ENCODE data around the gene PDIA5.
"Not testable (repeated sequence)": the region's sequence is repeated elsewhere in the genome, so short reads cannot be mapped to it uniquely, and the experiment has no call there.

Gene PDIA5

DNA sequence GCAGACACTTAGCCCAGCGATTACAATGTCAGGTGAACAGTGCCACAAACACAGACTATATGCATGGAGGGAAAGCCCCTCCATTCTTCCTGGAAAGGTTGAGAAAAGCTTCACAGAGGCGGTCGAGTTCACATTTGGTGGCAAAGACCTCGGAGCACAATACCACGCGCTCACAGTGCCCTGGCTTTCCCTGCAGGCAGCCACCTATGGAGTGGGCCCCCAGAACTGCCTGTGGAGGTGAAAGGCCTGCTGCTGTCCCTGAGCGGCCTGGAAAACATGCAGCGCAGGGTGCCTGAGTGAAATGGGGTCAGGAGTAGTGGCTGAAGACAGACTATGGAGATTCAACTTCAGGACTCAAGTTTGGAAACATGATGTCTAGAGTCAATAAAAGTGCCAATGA lies 26.9 kb downstream of the PDIA5 start:
- DNase-seq (ENCODE audit: low read depth, low spot score): no peak

DNA sequence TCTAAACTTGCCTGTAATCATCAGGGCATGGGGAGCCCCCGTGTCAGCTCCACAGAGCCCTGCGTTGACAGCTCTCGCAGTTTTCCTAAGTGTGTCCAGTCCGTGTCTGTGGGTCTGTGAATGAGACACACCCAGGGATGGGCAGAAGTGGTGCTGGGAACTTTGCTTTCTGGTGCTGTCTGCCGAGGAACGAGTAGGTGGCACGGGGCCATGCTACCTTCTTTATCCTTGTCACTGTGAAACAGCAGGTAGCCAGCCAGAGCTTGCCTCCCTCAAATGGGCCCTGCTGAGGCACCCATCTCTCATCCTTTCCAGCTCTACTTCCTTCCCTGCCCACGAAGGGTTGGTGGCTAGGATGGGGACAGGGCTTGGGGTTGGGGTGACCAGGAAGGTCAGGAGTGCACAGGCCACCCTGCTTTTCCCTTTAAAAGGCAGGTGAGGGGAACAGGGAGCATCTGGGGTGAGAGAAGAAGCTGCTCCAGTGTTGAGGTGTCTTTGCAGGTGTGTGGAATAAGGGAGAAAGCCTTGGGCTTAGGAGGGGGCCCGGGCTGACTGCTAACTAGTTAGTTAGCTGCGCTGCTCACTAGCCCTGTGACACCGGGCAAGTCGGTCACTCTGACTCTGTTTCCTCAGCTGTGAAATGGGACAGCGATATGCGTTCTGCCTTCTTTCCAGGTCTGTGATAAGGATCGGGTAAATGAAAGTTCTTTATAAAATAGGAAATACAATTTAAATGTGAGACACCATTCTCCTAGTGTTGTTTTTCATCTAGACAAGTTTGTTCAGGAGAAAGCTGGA lies 27.9 kb downstream of the PDIA5 start:
- DNase-seq (ENCODE audit: low read depth, low spot score): no peak

DNA sequence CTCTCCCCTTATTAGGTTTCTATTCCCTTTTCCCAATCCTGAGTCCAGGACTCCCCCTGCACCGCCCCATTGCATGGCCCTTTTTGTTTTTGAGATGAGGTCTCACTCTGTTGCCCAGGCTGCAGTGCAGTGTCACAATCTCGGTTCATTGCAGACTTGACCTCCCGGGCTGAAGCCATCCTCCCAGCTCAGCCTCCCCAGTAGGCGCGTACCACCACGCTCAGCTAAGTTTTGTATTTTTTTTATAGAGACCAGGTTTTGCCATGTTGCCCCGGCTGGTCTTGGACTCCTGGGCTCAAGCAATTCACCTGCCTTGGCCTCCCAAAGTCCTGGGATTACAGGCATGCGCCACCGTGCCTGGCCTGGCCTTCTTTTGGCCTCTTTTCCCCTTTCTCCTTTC lies 29.3 kb downstream of the PDIA5 start:
- no peak for DNase-seq (ENCODE audit: low read depth, low spot score)

DNA sequence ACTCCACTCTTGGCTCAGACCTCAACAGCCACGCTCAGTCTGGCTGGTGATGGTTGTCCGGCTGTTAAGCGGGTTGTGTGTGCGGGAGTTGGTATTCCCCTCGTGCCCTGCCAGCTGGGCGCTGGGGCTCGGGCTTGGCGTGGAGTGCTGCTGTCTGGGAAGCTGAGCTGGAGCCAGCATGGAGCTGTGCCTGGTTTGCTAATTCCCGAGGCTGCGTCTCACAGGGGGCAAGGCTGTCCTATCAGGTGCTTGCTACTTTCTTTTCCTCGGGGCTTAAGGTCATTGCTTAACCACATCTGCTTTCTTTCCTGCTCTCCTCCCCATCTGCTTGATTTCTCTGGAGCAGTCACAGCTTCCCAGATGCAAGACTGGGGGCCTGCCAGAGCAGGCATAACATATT lies 29.9 kb downstream of the PDIA5 start:
- DNase-seq (ENCODE audit: low read depth, low spot score): no peak

DNA sequence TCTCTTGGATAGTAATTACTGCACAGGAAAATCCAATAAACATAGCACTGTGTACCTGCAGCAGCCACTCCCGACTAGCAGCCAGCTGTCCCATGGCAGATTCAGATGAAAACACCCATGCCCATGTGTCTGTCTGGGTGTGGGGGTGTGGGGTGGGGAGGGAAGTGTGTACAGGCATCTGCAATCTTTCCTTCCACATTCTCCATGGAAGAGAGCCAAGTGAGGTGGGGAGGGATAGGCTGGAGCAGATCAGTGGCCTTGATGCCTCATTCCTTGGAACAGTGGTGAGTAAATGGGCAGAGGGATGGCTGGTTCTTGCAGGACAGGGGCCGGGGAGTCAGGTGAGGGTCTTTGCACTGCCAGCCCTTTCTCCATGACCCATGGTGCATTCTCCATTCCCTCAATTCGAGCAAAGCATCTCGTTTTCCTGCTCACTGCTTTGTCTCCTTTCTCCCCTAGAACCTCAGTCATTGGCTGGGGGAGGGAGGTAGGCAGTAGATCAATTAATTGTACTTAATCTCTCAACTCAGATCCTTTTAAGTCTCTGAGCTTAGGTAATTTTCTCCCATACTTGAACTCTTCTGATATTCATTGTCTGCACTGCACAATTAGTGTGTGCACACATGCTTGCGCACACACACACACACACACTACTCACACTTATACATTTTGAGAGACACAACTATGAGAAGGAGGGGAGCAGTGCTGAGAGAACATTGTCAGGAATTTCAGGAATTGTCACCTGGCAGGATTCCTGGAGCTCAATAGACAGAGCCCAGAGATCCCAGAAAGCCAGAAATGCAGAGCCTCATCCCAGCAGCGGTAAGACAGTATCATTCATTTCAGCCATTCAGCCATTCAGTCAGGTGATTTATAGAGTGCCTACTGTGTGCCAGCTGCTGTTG lies 31.9 kb downstream of the PDIA5 start:
- no peak for DNase-seq (ENCODE audit: low read depth, low spot score)

DNA sequence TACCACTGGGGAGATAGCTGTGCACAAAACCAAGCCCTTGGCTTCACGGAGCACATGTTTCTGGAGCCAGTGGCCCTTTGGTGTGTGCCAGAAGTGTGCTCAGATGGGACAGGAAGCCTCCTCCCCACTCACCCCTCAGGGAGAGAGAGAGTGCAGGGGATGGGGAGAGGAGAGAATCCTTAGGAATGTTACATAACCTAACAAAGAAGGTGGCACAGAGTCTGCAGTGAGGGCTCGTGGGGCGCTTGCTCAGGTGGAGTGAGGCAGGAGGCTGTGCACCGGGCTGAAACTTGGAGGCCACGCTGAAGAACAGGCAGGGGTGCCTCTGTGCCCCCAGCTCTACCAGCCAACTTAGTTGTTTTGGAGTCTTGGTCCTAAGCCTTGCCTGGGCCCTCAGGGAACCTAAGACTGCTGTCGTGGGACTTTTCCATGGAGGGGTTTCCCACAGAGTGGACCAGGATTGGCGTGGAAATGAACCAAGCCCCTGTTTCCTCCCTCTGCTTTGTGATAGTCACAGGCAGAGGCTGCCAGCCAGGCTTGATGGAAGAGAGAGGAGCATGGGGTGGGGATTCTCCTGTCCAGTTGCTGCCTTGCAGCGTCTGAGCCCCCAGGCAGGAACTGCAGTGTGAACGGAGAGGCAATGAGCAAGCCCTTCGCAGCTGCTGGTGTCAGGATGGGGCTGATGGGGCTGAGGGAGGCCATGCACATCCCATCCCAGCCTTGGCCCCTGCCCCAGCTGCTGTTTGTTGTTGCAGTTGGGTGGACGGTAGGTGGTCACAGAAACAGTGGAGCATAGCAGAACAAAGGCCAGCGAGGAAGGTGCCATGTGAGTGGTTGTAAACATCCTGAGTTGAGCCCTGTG lies 32.7 kb downstream of the PDIA5 start:
- DNase-seq (ENCODE audit: low read depth, low spot score): no peak

DNA sequence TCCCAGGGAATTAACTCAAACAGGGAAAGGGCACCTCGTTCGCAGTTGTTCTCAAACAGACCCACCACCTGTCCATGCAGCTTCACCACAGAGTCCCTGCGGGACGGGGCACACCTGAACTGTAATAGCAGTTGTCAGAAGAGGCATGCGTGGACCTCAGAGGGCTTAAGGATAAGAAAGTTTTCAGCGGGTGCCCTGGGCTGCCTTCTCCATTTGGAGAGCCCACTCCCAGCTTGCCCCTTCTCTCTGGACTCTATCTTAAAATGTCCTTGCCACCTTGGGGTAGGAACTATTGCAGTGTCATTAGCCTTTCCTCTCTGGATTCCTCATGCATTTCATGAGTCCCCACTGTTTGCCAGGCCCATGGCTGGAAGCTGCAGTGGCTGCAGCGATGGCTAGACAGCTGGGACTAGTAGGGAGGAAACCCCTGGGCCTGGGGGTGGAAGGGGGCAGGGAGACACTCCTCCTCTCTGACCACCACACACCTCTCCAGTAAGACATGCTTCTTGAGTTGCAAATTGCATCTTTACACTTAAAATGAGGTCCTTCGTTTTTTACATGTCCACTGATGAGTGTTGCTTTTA lies 33.5 kb downstream of the PDIA5 start:
- no peak for DNase-seq (ENCODE audit: low read depth, low spot score)

DNA sequence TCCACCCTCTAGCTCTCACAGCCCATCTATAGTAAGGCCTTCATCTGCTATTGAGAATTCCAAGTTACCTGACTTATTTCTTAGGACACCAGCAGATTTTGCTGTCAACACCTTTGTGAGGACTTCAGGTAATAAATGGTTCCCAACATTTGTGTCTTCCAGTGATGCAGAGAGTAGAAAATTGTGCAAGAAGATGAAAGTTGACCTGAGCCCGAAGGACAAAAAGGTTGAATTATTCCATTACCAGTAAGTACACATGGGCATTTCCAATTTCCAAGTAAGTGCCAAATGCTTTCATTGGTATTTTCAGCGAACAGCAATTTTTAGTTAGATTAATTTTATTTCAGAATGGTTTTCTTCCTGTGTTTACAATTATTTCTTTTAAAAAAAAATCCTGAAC lies 35.4 kb downstream of the PDIA5 start:
- DNase-seq (ENCODE audit: low read depth, low spot score): no peak

DNA sequence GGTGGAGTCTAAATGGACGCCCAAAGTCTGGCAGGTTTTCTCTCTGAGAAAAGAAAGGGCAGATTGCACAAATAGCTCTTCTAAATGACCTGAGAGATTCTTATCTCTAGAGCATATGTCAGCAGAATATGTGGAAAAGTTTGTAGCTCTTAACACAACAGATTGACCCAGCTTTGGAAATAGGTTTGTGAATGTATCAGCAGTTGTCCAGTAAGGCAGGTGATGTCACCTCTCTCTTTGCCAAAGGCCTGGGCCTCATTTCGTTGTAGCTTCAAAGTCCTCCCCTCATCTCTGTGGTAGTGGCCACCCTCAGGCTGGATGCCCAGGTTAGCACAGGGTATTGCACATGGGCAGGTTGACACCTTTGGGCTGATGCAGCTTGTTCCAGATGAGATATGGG lies 36.0 kb downstream of the PDIA5 start:
- no peak for DNase-seq (ENCODE audit: low read depth, low spot score)

DNA sequence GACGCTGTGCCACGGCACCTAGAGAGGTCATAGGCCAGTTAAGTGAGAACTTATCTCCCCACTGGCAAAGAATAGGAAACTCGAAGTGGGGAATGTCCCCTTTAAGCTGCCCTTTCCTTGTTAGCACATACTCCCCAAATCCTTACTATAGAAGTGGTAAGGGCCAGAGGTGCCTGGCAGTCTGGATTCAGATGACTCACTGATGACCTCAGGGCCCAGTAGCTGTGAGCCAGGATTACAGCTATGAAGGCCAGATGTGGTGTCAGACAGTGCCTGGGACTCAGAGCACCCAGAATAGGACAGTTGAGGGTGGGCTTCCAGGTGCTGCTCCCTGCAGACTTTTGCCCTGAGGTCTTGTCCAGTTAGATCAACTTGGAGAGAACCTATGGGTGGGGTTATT lies 37.7 kb downstream of the PDIA5 start:
- DNase-seq (ENCODE audit: low read depth, low spot score): no peak

DNA sequence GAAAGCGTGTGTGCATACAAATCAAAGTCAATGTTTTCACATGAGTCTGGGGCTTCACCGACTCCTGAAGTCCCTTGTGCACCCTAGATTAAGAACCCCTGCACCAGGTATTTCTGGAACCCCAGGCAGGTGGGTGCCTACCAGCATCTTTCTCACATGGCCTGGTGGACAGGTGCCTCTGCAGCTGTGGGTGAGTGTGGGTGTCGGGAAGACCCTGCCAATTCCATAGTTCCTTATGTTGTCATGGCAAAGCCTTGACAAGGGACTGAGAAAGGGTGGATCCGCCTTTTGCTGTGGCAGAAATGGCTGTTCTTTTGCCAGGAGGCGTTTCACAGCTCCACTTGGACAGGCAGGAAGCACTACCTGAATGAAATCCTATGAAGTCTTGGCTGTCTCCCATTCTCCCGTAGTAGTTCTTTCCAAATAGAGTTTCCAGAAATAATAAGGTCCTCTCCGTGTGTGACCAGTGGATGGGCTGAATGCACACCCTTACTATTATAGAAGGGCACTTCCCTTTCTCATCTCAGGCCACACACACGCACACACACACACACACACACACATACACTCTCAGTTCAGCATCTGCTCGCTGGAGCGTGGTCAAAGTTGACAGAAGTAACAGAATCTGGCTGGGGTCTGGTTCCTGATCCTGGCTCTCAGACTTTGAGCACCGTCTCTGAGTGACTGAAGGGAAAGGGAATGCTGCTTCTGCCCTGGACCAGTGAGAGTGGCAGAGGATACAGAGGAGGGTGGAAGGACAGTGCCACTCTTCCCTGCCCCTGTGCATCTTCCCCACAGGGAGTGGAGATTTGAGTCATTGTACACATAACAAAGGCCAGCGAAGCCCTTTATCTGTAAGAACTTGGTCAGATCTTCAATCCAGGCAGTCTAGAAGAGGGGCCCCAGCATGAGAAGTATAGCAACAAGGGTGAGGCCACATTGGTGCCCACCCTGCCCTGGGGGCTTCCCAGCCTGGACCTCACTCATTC lies 38.7 kb downstream of the PDIA5 start:
- DNase-seq (ENCODE audit: low read depth, low spot score): no peak

DNA sequence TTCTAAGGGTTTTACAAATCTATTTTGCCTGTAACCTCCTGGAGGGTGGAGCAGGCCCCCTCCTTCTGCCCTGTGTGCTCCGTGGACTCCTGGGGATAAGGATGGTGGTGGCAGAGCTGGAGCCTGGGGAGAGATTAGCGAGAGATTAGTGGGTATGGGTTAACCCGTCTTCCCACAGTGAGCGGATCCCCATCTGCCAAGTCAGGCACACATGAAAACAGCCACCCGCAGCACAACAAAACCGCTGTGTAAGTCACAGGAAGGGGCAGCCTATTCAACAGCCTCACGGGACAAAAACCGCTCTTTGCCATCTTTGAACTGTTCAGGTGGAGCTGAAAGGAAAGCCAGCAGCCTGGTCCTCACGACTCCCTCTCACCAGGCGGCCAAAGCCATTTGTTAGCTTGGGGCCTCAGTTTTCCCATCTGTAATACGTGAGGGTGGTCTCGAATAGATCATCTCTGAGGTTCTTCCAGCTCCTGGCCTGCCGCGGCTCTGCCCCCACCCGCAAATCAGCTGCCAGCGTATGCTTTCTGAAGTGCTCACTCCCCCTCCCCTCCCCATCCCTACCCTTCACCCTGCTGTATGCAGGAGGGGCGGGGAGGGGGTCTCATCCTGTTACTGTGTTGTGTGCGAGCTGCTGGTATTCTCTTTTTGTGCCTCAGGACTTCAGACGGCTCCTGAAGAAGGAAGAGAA lies 43.6 kb downstream of the PDIA5 start:
- DNase-seq (ENCODE audit: low read depth, low spot score): no peak

DNA sequence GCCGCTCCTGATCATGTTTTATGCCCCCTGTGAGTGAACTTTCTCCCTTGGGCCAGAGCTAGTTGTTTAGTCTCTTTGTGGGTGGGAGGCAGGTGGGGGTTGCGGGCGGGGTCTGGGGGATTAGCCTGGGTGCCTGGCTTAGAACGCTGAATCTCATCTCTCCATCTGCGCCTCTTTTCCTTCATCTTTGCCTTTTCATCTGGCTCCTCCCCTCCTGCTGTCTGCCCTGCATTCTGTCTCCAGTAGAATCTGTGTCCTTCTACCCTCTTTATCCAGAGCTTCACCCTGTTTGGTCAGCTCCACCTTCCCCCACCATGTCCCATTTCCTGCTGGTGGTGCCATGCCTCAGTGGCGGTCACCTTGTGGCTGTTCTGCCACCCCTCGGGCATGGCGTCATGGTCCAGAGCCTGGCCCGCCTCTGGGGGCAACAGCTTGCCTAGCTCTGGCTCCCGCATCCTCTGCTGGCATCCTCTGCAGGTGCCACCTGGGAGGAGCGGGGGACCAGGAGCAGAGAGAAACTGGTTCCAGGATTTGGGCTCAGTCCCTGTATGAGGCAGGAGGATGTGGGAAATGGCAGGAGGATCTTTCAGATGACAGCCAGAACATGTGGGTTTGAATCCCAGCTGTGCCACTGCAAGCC lies 44.3 kb downstream of the PDIA5 start:
- DNase-seq (ENCODE audit: low read depth, low spot score): no peak

DNA sequence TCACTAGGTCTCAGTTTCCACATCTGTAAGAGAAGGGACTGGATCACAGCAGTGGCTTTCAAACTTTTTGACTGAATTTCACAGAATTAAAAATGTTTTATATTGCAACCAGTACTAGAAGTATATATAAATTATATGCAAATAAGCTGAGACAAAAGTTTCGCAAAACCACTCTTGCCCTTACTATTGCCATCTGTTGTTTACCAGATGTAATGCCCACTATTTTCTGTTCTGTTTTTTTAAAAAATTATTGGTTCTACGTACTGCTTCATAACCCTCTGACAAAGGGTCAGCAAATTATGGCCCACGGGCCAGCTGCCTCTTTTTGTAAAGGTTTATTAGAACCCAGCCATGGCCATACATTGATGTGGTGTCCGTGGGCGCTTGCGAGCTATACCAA lies 44.8 kb downstream of the PDIA5 start:
- DNase-seq (ENCODE audit: low read depth, low spot score): no peak

DNA sequence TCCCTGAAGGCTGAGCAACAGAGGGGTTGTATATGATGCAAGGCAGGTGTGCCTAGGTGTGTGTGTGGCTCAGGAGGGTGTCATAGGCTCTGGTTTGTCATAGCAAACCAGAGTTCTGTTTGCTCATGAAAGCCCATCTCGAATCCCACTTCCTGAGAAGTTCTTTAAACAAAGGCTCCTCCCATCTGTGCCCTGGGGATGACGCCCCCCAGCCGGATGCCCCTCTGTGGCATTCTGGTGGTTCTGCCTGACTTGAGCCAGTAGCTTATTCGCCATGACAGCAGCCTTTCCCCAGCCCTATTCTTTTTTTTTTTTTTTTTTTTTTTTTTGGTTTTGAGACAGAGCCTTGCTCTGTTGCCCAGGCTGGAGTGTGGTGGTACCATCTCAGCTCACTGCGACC lies 45.4 kb downstream of the PDIA5 start:
- DNase-seq (ENCODE audit: low read depth, low spot score): no peak

DNA sequence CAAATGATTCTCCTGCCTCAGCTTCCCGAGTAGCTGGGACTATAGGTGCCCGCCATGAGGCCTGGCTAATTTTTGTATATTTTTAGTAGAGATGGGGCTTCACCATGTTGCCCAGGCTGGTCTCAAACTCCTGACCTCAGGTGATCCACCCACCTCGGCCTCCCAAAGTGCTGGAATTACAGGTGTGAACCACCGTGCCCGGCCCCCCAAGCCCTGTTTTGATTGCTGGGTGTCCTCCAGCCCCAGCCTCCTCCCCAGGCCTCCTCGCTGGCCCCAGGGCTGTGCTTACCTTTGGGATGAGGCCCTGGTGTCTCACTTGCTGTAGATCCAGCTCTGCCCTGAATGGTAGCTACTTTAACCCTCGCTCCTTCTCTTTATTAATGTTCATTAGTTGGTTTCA lies 45.8 kb downstream of the PDIA5 start:
- not testable (repeated sequence) for DNase-seq (ENCODE audit: low read depth, low spot score)

DNA sequence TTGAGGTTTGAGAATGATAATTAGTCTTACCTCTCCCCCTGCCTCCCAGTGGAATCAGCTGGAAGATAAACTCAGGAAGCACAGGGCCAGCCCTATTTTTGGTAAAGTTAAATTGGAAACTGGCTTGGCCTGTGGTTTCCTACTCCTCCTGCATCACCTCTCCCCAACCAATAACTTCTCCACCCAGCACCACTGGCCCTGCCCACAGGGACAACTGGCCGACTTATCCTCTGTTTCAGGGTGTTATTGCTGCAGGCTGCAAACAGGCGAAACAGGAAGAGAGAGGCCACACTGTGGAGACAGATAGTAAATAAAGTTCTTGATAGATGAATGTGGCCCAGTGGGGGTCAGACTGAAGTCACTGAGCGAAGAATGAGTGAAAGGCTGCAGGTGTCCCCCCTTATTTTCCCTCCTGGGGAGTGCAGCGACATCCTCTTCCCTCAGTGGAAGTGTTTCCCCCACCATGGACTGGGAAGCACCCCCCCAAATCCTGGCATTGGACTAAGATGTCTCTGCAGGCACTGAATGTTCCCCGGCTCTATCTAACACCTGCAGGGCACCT lies 47.1 kb downstream of the PDIA5 start:
- DNase-seq (ENCODE audit: low read depth, low spot score): no peak

DNA sequence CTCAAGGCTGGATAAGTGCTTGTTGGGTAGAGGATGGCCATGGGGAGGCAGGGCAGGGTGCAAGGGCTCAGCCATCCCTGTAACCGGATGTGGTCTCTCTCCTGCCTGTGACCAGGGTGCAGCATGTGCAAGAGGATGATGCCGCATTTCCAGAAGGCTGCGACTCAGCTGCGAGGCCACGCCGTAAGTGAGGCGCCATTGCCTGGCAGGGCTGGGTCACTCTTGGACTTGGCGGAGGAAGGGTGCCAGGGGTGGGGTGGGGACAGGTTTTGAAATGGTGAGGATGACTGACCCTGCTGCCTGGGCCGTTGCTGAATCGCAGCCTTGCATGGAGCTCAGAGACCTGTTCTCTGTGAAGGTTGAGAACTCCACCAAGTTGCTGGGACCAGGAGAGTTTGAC lies 49.3 kb downstream of the PDIA5 start:
- no peak for DNase-seq (ENCODE audit: low read depth, low spot score)

DNA sequence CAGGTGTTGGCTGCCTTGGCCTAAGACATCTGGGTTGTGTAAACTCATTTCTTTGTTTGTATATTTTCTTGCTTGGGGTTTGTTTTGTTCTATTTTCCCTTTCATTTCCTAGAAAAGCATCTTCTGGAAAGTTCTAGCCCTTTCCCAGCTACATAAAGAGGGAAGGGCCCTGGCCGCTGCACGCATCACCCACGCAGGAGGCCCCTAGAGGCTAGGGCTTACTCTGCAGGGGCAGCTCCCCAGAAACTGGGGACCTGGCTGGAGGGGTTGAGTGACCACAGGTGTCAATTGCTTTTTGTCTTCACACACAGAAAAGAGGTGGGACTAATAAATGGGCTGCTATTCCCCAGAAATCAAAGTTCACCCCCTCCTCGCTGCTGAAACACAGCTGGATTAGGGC lies 52.6 kb downstream of the PDIA5 start:
- no peak for DNase-seq (ENCODE audit: low read depth, low spot score)
